GM18951 (cell line): ENCODE data around the gene PAX3.

Experiments used
- POLR2A ChIP-seq: IDR thresholded peaks from 4 replicates; pipeline ENCODE4 v1.6.1; 2011; ENCODE audit warnings: mild to moderate bottlenecking; ENCODE audit not compliant: insufficient read length, insufficient read depth; ENCODE audit errors: extremely low read depth
- in situ Hi-C: fragments of 300-500 bp; cut with MboI; formaldehyde crosslinking; loops from one replicate; pipeline ENCODE4 v1.12.0; 2022; ENCODE audit warnings: low sequenced_read_pairs, mixed read lengths, inconsistent platforms; ENCODE audit not compliant: unreplicated experiment

The PAX3 gene

DNA sequence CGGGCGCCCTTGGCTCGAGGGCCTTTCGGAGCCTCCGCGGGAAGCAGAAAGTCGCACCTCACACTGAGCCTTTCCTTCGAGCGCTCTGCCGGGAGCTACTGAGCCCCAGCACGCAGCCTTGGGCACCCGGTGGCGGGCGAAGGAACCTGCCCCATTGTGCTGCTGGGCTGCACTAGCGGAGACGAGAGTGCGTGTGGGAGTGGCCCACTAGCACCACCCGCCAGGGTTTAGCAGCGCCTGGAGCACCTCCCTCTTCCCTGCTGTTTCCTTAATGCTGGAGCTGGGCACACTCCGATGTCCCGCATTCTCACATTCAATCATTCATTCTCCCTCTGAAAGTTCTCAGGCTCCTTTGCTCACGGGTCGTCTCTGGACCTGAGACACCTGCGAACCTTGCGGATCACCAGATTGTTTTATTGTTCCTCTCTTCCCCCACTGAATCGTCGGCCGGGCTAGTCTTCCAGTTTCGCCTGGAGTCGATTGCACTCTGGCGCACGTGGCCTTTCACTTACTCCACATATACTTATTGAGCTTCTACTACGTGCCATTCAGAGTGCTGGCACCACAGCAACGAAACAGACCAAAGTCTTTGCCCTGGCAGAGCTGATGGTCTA lies 8.5 kb upstream of the PAX3 start:
- in situ Hi-C loops, result no loop called here
- TF ChIP-seq POLR2A, result no peak

DNA sequence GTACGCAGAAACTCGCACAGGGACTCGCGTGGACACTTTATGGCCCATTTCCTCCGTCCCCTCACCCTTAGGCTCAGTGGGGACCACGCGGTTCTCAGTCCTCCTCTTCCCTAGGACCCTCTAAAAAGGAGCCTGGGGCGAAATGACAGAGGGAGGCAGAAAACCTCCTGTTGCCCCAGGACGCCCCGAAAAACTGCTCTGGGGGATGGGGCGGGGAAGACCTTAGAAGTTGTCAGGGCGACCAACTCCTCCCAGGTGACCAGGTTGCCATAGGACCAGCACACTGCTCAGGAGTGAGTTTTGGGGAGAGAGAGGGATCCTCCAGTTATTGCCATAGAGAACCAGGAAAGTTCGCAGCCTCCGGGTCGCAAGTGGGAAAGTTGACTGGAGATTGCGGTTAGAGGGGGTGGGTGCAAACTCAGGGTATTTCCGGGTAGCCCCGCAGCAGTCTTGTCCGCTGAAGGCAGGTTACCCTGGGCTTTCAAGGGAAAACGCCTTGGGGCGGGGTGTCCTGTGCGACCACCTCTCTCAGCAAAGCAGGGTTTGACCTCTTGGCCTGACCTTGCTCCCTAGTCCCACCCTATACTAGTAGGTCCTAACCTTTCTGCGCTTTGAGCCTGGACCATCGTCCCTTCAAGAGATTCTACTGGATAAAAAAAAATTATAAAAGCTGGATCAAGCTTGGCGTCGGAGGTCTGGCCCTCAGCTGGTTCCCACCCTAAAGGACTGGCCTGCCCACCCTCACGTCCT lies 7.8 kb upstream of the PAX3 start:
- in situ Hi-C loops, result no loop called here
- no peak for TF ChIP-seq POLR2A

GRCh38 chr2:222305516-222306392 lies 7.0 kb upstream of the PAX3 start:
- in situ Hi-C loops, result no loop called here
- TF ChIP-seq POLR2A, result no peak

DNA sequence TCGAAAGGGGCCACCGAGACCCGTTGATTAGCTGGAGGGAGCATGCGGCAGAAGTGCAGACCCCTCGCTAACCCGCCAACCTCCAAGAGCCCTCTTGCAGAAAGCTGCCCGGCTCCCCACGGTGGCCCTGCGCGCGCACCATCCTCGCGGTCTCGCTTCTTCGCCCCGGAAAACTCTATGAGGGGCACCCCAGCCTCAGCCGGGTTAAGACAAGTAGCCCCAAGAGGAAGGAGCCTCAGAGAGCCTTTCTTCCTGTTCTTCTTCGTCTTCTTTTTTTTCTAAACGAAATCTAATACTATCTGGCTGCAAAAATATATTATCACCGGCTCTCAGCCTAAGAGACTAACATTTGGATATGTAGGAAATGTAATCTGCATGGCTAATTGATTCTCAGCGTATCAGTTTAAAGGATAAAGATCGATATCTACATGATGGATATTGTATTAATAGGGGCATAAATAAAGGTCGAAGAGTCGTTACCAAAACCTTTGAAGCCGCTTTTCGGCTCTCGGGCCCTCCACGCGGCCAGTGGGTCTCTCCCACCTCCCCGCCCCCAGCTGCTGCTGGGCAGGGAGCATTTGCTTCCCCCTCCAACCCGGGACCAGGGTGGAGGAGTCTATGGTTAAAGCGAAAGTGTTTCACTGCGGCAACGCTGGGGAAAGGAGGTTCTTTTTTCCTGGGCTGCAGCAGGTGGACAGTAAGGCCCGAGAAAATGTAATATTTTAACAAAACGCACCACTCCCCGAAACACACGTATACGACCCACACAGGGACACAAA lies 6.1 kb upstream of the PAX3 start:
- in situ Hi-C loops, result no loop called here
- no peak for TF ChIP-seq POLR2A

DNA sequence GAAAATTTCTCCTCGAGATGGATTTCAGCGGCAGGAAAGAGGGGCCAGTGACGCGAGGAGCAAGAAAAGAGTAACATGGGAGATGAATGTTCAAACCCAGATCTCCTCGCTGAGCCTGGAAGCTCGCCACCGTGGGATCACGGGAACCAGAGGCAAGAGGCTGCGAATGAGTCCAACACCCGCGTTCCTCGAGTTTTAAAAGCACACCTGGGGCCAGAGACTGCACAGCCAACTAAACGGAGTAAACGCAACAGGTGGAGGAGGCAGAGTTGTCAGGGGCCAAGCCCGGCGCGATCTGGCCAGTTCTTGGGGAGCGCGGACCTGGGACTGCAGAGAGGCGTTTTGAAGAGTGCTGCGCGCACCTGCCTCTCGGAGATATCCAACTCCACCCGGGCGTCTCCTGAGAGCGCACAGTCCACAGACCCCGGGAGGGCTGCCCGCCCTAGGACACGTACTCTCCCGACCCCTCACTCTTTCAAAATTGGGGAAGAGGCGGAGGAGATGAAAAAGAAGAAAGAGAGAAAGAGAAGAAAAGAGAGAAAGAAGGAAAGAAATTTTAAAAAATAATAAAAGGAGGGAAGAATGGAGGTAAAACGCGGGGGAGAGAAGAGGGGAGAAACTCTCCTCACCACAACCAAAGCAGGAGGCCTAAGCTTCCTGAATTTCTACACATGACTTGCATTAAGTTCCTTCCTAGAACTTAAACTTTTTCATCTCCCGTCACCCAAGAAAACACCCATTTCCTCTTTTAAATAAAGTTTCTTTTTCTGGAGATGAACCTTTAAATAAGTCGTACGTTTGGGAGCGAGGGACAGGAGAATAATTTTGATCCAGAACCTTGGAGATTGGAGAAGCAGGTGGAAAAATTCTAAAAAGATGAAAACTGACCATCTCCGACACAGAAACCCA lies 5.3 kb upstream of the PAX3 start:
- in situ Hi-C loops, result no loop called here
- TF ChIP-seq POLR2A, result no peak

DNA sequence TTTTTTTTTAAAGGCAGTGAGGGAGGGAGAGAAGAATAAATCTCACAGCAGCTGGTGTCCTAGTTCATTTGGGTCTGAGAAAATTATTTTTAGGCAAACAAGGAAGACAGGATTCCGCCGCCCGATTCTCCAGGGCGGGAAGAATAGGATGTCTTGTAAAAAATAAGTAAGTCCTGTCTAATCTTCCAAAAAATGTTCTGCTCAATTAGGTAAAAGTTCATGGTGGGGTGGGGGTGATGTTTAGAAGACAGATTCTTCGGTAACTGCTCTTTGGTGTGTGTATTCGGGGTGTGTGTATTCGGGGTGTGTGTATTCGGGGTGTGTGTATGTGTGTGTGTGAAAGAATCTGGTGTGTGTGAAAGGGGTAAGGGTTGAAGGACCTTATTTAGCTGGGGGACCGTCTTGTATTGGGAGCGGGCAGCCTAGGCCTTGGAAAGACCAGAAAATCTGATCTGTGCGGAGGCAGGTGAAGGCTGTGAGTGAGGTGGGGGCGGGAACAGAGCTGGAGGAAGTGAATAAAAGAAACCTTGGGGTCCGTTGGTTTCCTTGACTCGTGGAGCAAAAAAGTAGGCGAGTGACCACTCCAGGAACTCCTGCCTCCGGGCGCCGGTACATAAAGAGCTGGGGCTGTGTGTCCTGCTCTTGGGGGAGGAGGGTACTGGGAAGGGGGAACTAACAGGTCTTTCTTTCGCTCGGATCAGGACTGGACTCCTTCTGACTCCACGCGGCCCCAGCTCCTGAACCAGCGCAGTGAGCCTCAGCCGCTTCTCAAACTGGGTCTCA lies 4.4 kb upstream of the PAX3 start:
- in situ Hi-C loops, result no loop called here
- no peak for TF ChIP-seq POLR2A

- in situ Hi-C loops, result no loop called here
- no peak for TF ChIP-seq POLR2A
These were observed 3.6 kb upstream of the PAX3 start for GRCh38 chr2:222302178-222303018.

- in situ Hi-C loops, result no loop called here
- TF ChIP-seq POLR2A, result no peak
These were observed 3.0 kb upstream of the PAX3 start for GRCh38 chr2:222301796-222302118.

GRCh38 chr2:222301053-222301795 lies 2.4 kb upstream of the PAX3 start:
- no peak for TF ChIP-seq POLR2A
- in situ Hi-C loops, result no loop called here

DNA sequence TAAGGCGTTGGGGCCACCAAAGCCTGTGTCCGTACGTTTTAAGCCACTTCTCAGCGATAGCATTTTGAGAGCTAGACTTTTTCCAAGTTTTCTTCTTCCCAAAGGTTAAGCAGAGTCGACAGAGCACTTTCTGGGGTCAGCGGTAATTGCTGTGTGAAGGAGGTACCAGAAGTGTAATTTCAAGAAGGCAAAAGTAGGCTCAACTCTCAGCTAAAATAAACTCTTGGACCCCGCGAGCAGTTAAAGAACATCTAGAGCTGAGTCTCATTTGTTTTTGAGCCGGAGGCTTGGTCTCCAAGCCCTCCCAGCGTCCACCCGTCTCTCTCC lies 1.9 kb upstream of the PAX3 start:
- in situ Hi-C loops, result no loop called here
- no peak for TF ChIP-seq POLR2A
